ENCODE measurements around the gene MAPRE2.

The MAPRE2 gene

GRCh38 chr18:35063875-35064690, 22.9 kb downstream of the MAPRE2 start:
- no peak for DNase-seq

- DNase-seq = no peak
Measured at GRCh38 chr18:35067454-35067853, 26.2 kb downstream of the MAPRE2 start.

GRCh38 chr18:35071819-35072247, 30.6 kb downstream of the MAPRE2 start:
- DNase-seq = no peak

GRCh38 chr18:35072616-35073015, 31.4 kb downstream of the MAPRE2 start:
- DNase-seq = no peak

GRCh38 chr18:35073186-35074105, 32.2 kb downstream of the MAPRE2 start:
- DNase-seq = no peak

GRCh38 chr18:35074581-35074980, 33.4 kb downstream of the MAPRE2 start:
- no peak for DNase-seq

GRCh38 chr18:35075132-35075531, 33.9 kb downstream of the MAPRE2 start:
- DNase-seq = no peak

- no peak for DNase-seq
Measured at GRCh38 chr18:35076135-35076924, 35.1 kb downstream of the MAPRE2 start.

GRCh38 chr18:35077937-35078336, 36.7 kb downstream of the MAPRE2 start:
- no peak for DNase-seq

GRCh38 chr18:35080058-35080457, 38.8 kb downstream of the MAPRE2 start:
- no peak for DNase-seq

- no peak for DNase-seq
Measured at GRCh38 chr18:35083174-35083712, 42.0 kb downstream of the MAPRE2 start.

GRCh38 chr18:35084494-35085449, 43.6 kb downstream of the MAPRE2 start:
- DNase-seq = no peak

GRCh38 chr18:35085450-35086380, 44.5 kb downstream of the MAPRE2 start:
- no peak for DNase-seq

GRCh38 chr18:35086704-35087103, 45.5 kb downstream of the MAPRE2 start:
- DNase-seq = no peak

GRCh38 chr18:35087726-35088125, 46.5 kb downstream of the MAPRE2 start:
- no peak for DNase-seq

- no peak for DNase-seq
Measured at GRCh38 chr18:35088921-35089320, 47.7 kb downstream of the MAPRE2 start.

GRCh38 chr18:35089382-35089781, 48.2 kb downstream of the MAPRE2 start:
- DNase-seq = no peak

- no peak for DNase-seq
Measured at GRCh38 chr18:35089891-35090550, 48.8 kb downstream of the MAPRE2 start.

- DNase-seq = no peak
Measured at GRCh38 chr18:35091841-35092240, 50.6 kb downstream of the MAPRE2 start.
